Bronchial epithelial cell (primary cell): ENCODE results near the gene CFAP100. TPM values are rescaled to one million over a fixed set of nuclear protein-coding genes. Genes with fewer than 3 reads are reported as not detected.

ENCODE experiments used
- DNase-seq: peaks from one replicate; pipeline ENCODE4 v3.0.0-alpha.2; 2010; ENCODE audit warnings: low read depth
- FAIRE-seq: peaks from 2 replicates; lab custom pipeline; 2011; peaks lifted over from hg19 to GRCh38; lab: Jason Lieb, UNC
- H3K27me3 ChIP-seq: 2 replicates; pipeline ENCODE4 v1.5.1; 2011; ENCODE audit warnings: low read length; ENCODE audit not compliant: control insufficient read depth, insufficient read depth
- H3K36me3 ChIP-seq: 2 replicates; pipeline ENCODE4 v1.5.1; 2011; ENCODE audit warnings: low read length; ENCODE audit not compliant: control insufficient read depth, insufficient read depth
- H3K4me3 ChIP-seq: 2 replicates; pipeline ENCODE4 v1.5.1; 2011; ENCODE audit warnings: mild to moderate bottlenecking, low read depth, low read length, control low read depth
- CTCF ChIP-seq: IDR thresholded peaks from 2 replicates; pipeline ENCODE4 v1.5.1; 2011; ENCODE audit warnings: mild to moderate bottlenecking, moderate library complexity, low read length, control low read depth, inconsistent platforms; ENCODE audit not compliant: insufficient read depth, severe bottlenecking
- total RNA-seq: library from RNA; depleted of rRNA; stranded (reverse); fragments of >200 nt; gene quantifications from 2 replicates; pipeline ENCODE4 v1.2.1, GENCODE V29; 2014

CFAP100 gene
- total RNA-seq, 1 donor from 2014 or later = not detected

- FAIRE-seq (no peak), DNase-seq (no peak)
- H3K27me3 ChIP-seq = no peaks in the 10 kb centered on the region
- no peak for TF ChIP-seq CTCF
- H3K36me3 ChIP-seq = no peaks in the 10 kb centered on the region
- no peak overlapping the region for H3K4me3 ChIP-seq
Observed at GRCh38 chr3:126424751-126425150, 30.0 kb downstream of the CFAP100 start.

GRCh38 chr3:126431103-126431534, 36.4 kb downstream of the CFAP100 start:
- TF ChIP-seq CTCF = no peak
- peaks cover 3% of the 10 kb centered on the region for H3K36me3 ChIP-seq
- no peak for FAIRE-seq
- DNase-seq = no peak
- H3K4me3 ChIP-seq = no peak overlapping the region
- no peaks in the 10 kb centered on the region for H3K27me3 ChIP-seq

- FAIRE-seq (no peak), DNase-seq (peak; percentile 67)
Observed at GRCh38 chr3:126432361-126433104, 37.8 kb downstream of the CFAP100 start.

DNA sequence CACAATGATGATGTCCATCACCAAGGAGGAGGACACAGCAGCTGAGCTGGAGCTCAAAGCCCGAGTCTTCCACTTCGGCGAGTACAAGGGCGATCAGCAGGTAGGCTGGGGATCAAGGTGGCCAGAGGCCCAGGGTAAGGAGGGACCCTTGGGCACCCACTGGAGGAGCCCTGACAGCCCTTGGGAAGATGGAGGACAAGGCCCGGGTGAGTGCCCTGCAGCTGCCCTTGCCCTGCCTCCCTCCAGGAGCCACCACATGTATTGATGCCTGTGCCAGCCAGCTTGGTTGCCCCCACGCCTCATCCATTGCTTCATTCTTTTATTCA, 38.4 kb downstream of the CFAP100 start:
- peak; percentile 68 for FAIRE-seq
- no peak overlapping the region for H3K4me3 ChIP-seq
- DNase-seq = no peak
- no peaks in the 10 kb centered on the region for H3K27me3 ChIP-seq
- H3K36me3 ChIP-seq = peaks cover 6% of the 10 kb centered on the region
- no peak for TF ChIP-seq CTCF

More at GRCh38 chr3:126432361-126433104, 37.8 kb downstream of the CFAP100 start:
- Histone ChIP-seq H3K4me3 (no peak overlapping the region), H3K36me3 (peaks cover 3% of the 10 kb centered on the region), H3K27me3 (no peaks in the 10 kb centered on the region)
- no peak for TF ChIP-seq CTCF

- H3K27me3 ChIP-seq = no peaks in the 10 kb centered on the region
- no peak for TF ChIP-seq CTCF
- FAIRE-seq (no peak), DNase-seq (no peak)
- H3K36me3 ChIP-seq = peaks cover 9% of the 10 kb centered on the region
- no peak overlapping the region for H3K4me3 ChIP-seq
Observed at GRCh38 chr3:126433496-126434263, 39.0 kb downstream of the CFAP100 start.
